SK-N-SH (cell line): ENCODE measurements around the gene CXCR3. TPM values are rescaled to one million over a fixed set of nuclear protein-coding genes. Genes with fewer than 3 reads are reported as not detected.

Source experiments
- CTCF ChIA-PET: fragments of 300-600, 350-600 bp; formaldehyde crosslinking; extraction: SDS; loops from one replicate; lab custom pipeline; 2021; lab: Yijun Ruan, JAX
- POLR2A ChIA-PET: fragments of 350-600 bp; sonication (Branson Sonifier 250); formaldehyde crosslinking; extraction: SDS; loops from one replicate; lab custom pipeline; 2020; ENCODE audit warnings: antibody characterized with exemption, inconsistent platforms; lab: Yijun Ruan, JAX
- DNase-seq: peaks from one replicate; pipeline ENCODE4 v3.0.0; 2012
- H2AFZ ChIP-seq: fragments of 200-600 bp; sonication (generic); 2 replicates; pipeline ENCODE4 v1.8.1; 2016; ENCODE audit warnings: antibody characterized with exemption, mild to moderate bottlenecking, low read depth
- H3F3A ChIP-seq: fragments of 200-600 bp; sonication (generic); replicated peaks from 2 replicates; pipeline ENCODE3; 2016; ENCODE audit warnings: antibody characterized with exemption, mild to moderate bottlenecking; ENCODE audit not compliant: insufficient read depth
- H3K27ac ChIP-seq, 2 experiments: fragments of 200-500 bp in 1 of 2; fragments of 200-600 bp in 1 of 2; sonication (Bioruptor generic) in 1 of 2; sonication (generic), shearing (Covaris generic) in 1 of 2; 2 replicates each; pipeline versions ENCODE4 v1.5.1 to v1.6.1; 2014 to 2016; ENCODE audit warnings: low read depth in 2 of 2, inconsistent platforms in 1 of 2, low read length in 1 of 2, mild to moderate bottlenecking in 1 of 2, mixed read lengths in 1 of 2
- H3K27me3 ChIP-seq: fragments of 200-600 bp; sonication (generic), shearing (Covaris generic); 2 replicates; pipeline ENCODE4 v1.6.1; 2016; ENCODE audit warnings: mixed run types; ENCODE audit not compliant: insufficient read depth
- H3K36me3 ChIP-seq, 2 experiments: fragments of 200-500 bp in 1 of 2; fragments of 200-600 bp in 1 of 2; sonication (Bioruptor generic) in 1 of 2; sonication (generic) in 1 of 2; replicated peaks in 1 of 2; 2 replicates each; pipeline versions ENCODE3 to v1.5.1; 2014 to 2016; ENCODE audit warnings: low read length in 1 of 2, mild to moderate bottlenecking in 1 of 2; ENCODE audit not compliant: insufficient read depth in 2 of 2, control insufficient read depth in 1 of 2
- H3K4me1 ChIP-seq, 2 experiments: fragments of 200-500 bp in 1 of 2; fragments of 200-600 bp in 1 of 2; sonication (Bioruptor generic) in 1 of 2; sonication (generic), shearing (Covaris generic) in 1 of 2; 2 replicates each; pipeline versions ENCODE4 v1.5.1 to v1.6.1; 2014 to 2016; ENCODE audit warnings: low read depth in 1 of 2, low read length in 1 of 2, mixed run types in 1 of 2; ENCODE audit not compliant: insufficient read depth in 2 of 2, control insufficient read depth in 1 of 2
- H3K4me2 ChIP-seq: fragments of 200-600 bp; sonication (generic), shearing (Covaris generic); 2 replicates; pipeline ENCODE4 v1.6.1; 2017; ENCODE audit warnings: mixed run types
- H3K4me3 ChIP-seq, 2 experiments: fragments of 200-500 bp in 1 of 2; fragments of 200-600 bp in 1 of 2; sonication (Bioruptor generic) in 1 of 2; sonication (generic), shearing (Covaris generic) in 1 of 2; 2 replicates each; pipeline versions ENCODE4 v1.5.1 to v1.8.1; 2014 to 2016; ENCODE audit warnings: low read depth in 2 of 2, inconsistent platforms in 1 of 2, low read length in 1 of 2, mild to moderate bottlenecking in 1 of 2, mixed read lengths in 1 of 2, moderate library complexity in 1 of 2
- H3K79me2 ChIP-seq: fragments of 200-600 bp; sonication (generic); 2 replicates; pipeline ENCODE4 v1.8.1; 2017; ENCODE audit warnings: mild to moderate bottlenecking; ENCODE audit not compliant: insufficient read depth
- H3K9ac ChIP-seq: fragments of 200-600 bp; sonication (generic); 2 replicates; pipeline ENCODE4 v1.6.1; 2017; ENCODE audit warnings: mixed run types
- H3K9me2 ChIP-seq: fragments of 200-600 bp; sonication (generic); 2 replicates; pipeline ENCODE4 v1.6.1; 2017; ENCODE audit warnings: mixed run types
- H3K9me3 ChIP-seq: fragments of 200-600 bp; sonication (generic); 2 replicates; pipeline ENCODE4 v1.6.1; 2017; ENCODE audit warnings: mixed run types, mild to moderate bottlenecking, moderate library complexity
- H4K20me1 ChIP-seq: fragments of 200-600 bp; sonication (generic); 2 replicates; pipeline ENCODE4 v1.6.1; 2017; ENCODE audit warnings: mild to moderate bottlenecking, mixed run types; ENCODE audit not compliant: insufficient read depth
- EP300 ChIP-seq, 2 experiments: IDR thresholded peaks; 2 replicates each; pipeline versions ENCODE4 v1.4.0 to v1.6.1; 2012; ENCODE audit warnings: borderline replicate concordance in 1 of 2, low read depth in 1 of 2, low read length in 1 of 2
- FOSL2 ChIP-seq: IDR thresholded peaks from 2 replicates; pipeline ENCODE4 v1.4.0; 2012; ENCODE audit warnings: low read depth, mild to moderate bottlenecking, moderate library complexity, borderline replicate concordance
- GABPA ChIP-seq: IDR thresholded peaks from 2 replicates; pipeline ENCODE4 v1.4.0; 2012; ENCODE audit warnings: low read depth, mild to moderate bottlenecking
- JUND ChIP-seq: IDR thresholded peaks from 2 replicates; pipeline ENCODE4 v1.4.0; 2012
- MAX ChIP-seq: IDR thresholded peaks from 2 replicates; pipeline ENCODE4 v1.4.0; 2012; ENCODE audit warnings: low read depth
- MEF2A ChIP-seq: IDR thresholded peaks from 2 replicates; pipeline ENCODE4 v1.4.0; 2012; ENCODE audit warnings: low read depth, borderline replicate concordance
- MXI1 ChIP-seq: IDR thresholded peaks from 2 replicates; pipeline ENCODE4 v1.6.1; 2012; ENCODE audit warnings: mild to moderate bottlenecking, low read depth, low read length, improper control_type of control experiment
- NRF1 ChIP-seq: IDR thresholded peaks from 2 replicates; pipeline ENCODE4 v1.6.1; 2012; ENCODE audit warnings: low read depth, mild to moderate bottlenecking, low read length
- PBX3 ChIP-seq: IDR thresholded peaks from 2 replicates; pipeline ENCODE4; 2012
- REST ChIP-seq: IDR thresholded peaks from 2 replicates; pipeline ENCODE4 v1.6.1; 2012; ENCODE audit warnings: mild to moderate bottlenecking, low read depth, low read length, moderate library complexity
- RFX5 ChIP-seq: IDR thresholded peaks from 2 replicates; pipeline ENCODE4 v1.6.1; 2012; ENCODE audit warnings: mild to moderate bottlenecking, improper control_type of control experiment, low read length
- TEAD4 ChIP-seq: IDR thresholded peaks from 2 replicates; pipeline ENCODE4 v1.4.0; 2012; ENCODE audit warnings: mild to moderate bottlenecking, borderline replicate concordance; ENCODE audit not compliant: insufficient read depth
- USF2 ChIP-seq: fragments of 150-350 bp; IDR thresholded peaks from 2 replicates; pipeline ENCODE4 v1.6.1; 2017; ENCODE audit warnings: antibody characterized with exemption, low read length, low read depth, borderline replicate concordance
- YY1 ChIP-seq: IDR thresholded peaks from 2 replicates; pipeline ENCODE4 v1.4.0; 2012; ENCODE audit warnings: low read depth, mild to moderate bottlenecking
- WGBS: methylation state at CpG from one replicate; pipeline ENCODE4 v1.1.6; 2017; ENCODE audit warnings: low lambda C conversion rate; 5-methylcytosine and 5-hydroxymethylcytosine counted together
- polyA plus RNA-seq, 3 experiments: library from polyadenylated mRNA; depleted of rRNA; stranded (reverse); fragments of >200 nt; gene quantifications; 2 replicates each; pipeline ENCODE4 v1.2.3, GENCODE V29; 2012

Gene CXCR3
- polyA plus RNA-seq, 1 of the 3 experiments (the other 2 are of a cell fraction) = not detected

- H3K9me3 ChIP-seq = no peaks in the 10 kb centered on the region
- WGBS = 61% methylated on average over 15 of the region's 16 CpGs
- peaks cover 36% of the 10 kb centered on the region for H3K27me3 ChIP-seq
- TF ChIP-seq EP300 (IDR thresholded peaks at IDR 0.05; ENCODE audit: borderline replicate concordance in 1 of 2, low read depth in 1 of 2, low read length in 1 of 2) (no peak), YY1 (no peak), GABPA (no peak), PBX3 (no peak), RFX5 (no peak), NRF1 (no peak), JUND (no peak), MXI1 (no peak), FOSL2 (no peak), REST (no peak), MEF2A (no peak), MAX (no peak), USF2 (no peak), TEAD4 (no peak)
- TF ChIP-seq, all 33 proteins: peak for 0
- ChIA-PET CTCF (no interaction called here), POLR2A (no interaction called here)
- H3K79me2 ChIP-seq = no peaks in the 10 kb centered on the region
- H3K4me2 ChIP-seq = no peak overlapping the region
- no peak overlapping the region for H3K9ac ChIP-seq
- no peaks in the 10 kb centered on the region for H3K36me3 ChIP-seq
- no peak for DNase-seq
- no peaks in the 10 kb centered on the region for H4K20me1 ChIP-seq
- H3K27ac ChIP-seq = no peak overlapping the region
- H3K4me3 ChIP-seq = no peak overlapping the region
- no peak overlapping the region for H2AFZ ChIP-seq
- H3K9me2 ChIP-seq = no peaks in the 10 kb centered on the region
- no peaks in the 10 kb centered on the region for H3F3A ChIP-seq
- H3K4me1 ChIP-seq = no peaks in the 10 kb centered on the region
Observed at GRCh38 chrX:71664889-71665491, 46.7 kb upstream of the CXCR3 start.
